GM23338 (cell line): ENCODE results near the gene ADGRG6.

Experiments used
- CREB1 ChIP-seq: fragments of 250-450 bp; sonication (Bioruptor Pico); IDR thresholded peaks from 2 replicates; pipeline ENCODE4 v1.5.0; 2020; ENCODE audit warnings: low read depth, mild to moderate bottlenecking, moderate library complexity
- ETS1 ChIP-seq: IDR thresholded peaks from 2 replicates; pipeline ENCODE4 v1.6.1; 2016; ENCODE audit warnings: antibody characterized with exemption
- EZH2 ChIP-seq: fragments of 200-600 bp; sonication (generic); IDR thresholded peaks from one replicate; pipeline ENCODE4 v1.8.0; 2017; ENCODE audit warnings: antibody characterized with exemption, mild to moderate bottlenecking, low read depth; ENCODE audit not compliant: unreplicated experiment
- EZH2phosphoT487 ChIP-seq: fragments of 200-600 bp; sonication (generic); IDR thresholded peaks from one replicate; pipeline ENCODE4 v1.8.1; 2018; ENCODE audit warnings: antibody characterized with exemption; ENCODE audit not compliant: unreplicated experiment
- JUNB ChIP-seq: IDR thresholded peaks from one replicate; pipeline ENCODE4 v1.6.1; 2016; ENCODE audit warnings: antibody characterized with exemption; ENCODE audit not compliant: unreplicated experiment
- NANOG ChIP-seq: IDR thresholded peaks from 2 replicates; pipeline ENCODE4 v1.6.1; 2016; ENCODE audit warnings: antibody characterized with exemption, borderline replicate concordance
- POLR2AphosphoS5 ChIP-seq: IDR thresholded peaks from 2 replicates; pipeline ENCODE4 v1.6.1; 2016; ENCODE audit warnings: antibody characterized with exemption, low read depth
- REST ChIP-seq: IDR thresholded peaks from one replicate; pipeline ENCODE4 v1.6.1; 2018; ENCODE audit warnings: antibody characterized with exemption; ENCODE audit not compliant: unreplicated experiment
- STAT1 ChIP-seq: IDR thresholded peaks from one replicate; pipeline ENCODE4 v1.6.1; 2016; ENCODE audit warnings: antibody characterized with exemption; ENCODE audit not compliant: unreplicated experiment
- ZNF114 ChIP-seq: fragments of 250-450 bp; sonication (Bioruptor Pico); IDR thresholded peaks from 2 replicates; pipeline ENCODE4 v1.5.0; 2020; ENCODE audit warnings: mild to moderate bottlenecking, moderate library complexity
- ZNF331 ChIP-seq: fragments of 250-450 bp; sonication (Bioruptor Pico); IDR thresholded peaks from 2 replicates; pipeline ENCODE4 v1.5.0; 2020; ENCODE audit warnings: low read depth, mild to moderate bottlenecking, moderate library complexity
- TF ChIP-seq, protein P1 (sequence below), 2 experiments: fragments of 200-600 bp in 1 of 2; sonication (generic) in 1 of 2; conservative IDR thresholded peaks; 2 replicates each; pipeline versions ENCODE4 v1.5.1 to v1.6.1; 2016 to 2017; ENCODE audit warnings: antibody characterized with exemption in 2 of 2, low read depth in 2 of 2, mild to moderate bottlenecking in 2 of 2, moderate library complexity in 1 of 2

GRCh38 chr6:142376115-142376514 lies 74.3 kb downstream of the ADGRG6 start:
- TF ChIP-seq, protein P1, sequence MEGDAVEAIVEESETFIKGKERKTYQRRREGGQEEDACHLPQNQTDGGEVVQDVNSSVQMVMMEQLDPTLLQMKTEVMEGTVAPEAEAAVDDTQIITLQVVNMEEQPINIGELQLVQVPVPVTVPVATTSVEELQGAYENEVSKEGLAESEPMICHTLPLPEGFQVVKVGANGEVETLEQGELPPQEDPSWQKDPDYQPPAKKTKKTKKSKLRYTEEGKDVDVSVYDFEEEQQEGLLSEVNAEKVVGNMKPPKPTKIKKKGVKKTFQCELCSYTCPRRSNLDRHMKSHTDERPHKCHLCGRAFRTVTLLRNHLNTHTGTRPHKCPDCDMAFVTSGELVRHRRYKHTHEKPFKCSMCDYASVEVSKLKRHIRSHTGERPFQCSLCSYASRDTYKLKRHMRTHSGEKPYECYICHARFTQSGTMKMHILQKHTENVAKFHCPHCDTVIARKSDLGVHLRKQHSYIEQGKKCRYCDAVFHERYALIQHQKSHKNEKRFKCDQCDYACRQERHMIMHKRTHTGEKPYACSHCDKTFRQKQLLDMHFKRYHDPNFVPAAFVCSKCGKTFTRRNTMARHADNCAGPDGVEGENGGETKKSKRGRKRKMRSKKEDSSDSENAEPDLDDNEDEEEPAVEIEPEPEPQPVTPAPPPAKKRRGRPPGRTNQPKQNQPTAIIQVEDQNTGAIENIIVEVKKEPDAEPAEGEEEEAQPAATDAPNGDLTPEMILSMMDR (conservative IDR thresholded peaks at IDR 0.05; ENCODE audit: low read depth in 2 of 2) = no peak
- TF ChIP-seq REST (no peak), POLR2AphosphoS5 (no peak), EZH2 (no peak), NANOG (no peak), EZH2phosphoT487 (no peak), CREB1 (CRISPR knock-in tag) (no peak), ZNF331 (CRISPR knock-in tag) (no peak), ETS1 (no peak), ZNF114 (no peak), JUNB (no peak), STAT1 (no peak)
